IMR-90 (cell line): ENCODE measurements around the gene RTEL1. TPM values are rescaled to one million over a fixed set of nuclear protein-coding genes. Genes with fewer than 3 reads are reported as not detected.

ENCODE experiments used
- ATAC-seq: fragments of 200-7000 bp; cut with Tn5 transposase; 2 replicates; pipeline ENCODE4 v1.9.1; 2020; ENCODE audit warnings: low read depth, mild to moderate bottlenecking, moderate library complexity
- BruUV-seq: library from RNA; stranded (reverse); fragments of 400-500 nt; replicated peaks from 2 replicates; lab custom pipeline; 2021; lab: Mats Ljungman, UMichigan
- CTCF ChIA-PET: fragments of 300-600 bp; formaldehyde crosslinking; extraction: SDS; loops from one replicate; lab custom pipeline; 2021; ENCODE audit warnings: antibody characterized with exemption; lab: Yijun Ruan, JAX
- POLR2A ChIA-PET: fragments of 300-600 bp; sonication (Branson Sonifier 250); formaldehyde crosslinking; loops from one replicate; lab custom pipeline; 2022; ENCODE audit warnings: antibody characterized with exemption; ENCODE audit not compliant: unreplicated experiment; lab: Charles Lee
- DNase-seq: peaks from one replicate; pipeline ENCODE4 v3.0.0; 2013
- H2AFZ ChIP-seq: replicated peaks from 2 replicates; pipeline ENCODE3; 2013; ENCODE audit warnings: low read length, mild to moderate bottlenecking; ENCODE audit not compliant: poor library complexity
- H2AK5ac ChIP-seq: 2 replicates; pipeline ENCODE4 v1.6.1; 2013; ENCODE audit warnings: low read depth, low read length, inconsistent platforms
- H2AK9ac ChIP-seq: replicated peaks from 2 replicates; pipeline ENCODE3; 2013; ENCODE audit warnings: mild to moderate bottlenecking, low read depth, low read length, moderate library complexity; ENCODE audit not compliant: poor library complexity
- H2BK120ac ChIP-seq: 2 replicates; pipeline ENCODE4 v1.6.1; 2013; ENCODE audit warnings: low read depth, low read length, inconsistent platforms
- H2BK15ac ChIP-seq: 3 replicates; pipeline ENCODE4 v1.6.1; 2013; ENCODE audit warnings: low read depth, low read length, inconsistent platforms
- H2BK20ac ChIP-seq: 2 replicates; pipeline ENCODE4 v1.6.1; 2013; ENCODE audit warnings: low read depth, mild to moderate bottlenecking, inconsistent platforms, low read length, moderate library complexity
- H2BK5ac ChIP-seq: 2 replicates; pipeline ENCODE4 v1.6.1; 2013; ENCODE audit warnings: mild to moderate bottlenecking, low read depth, low read length, inconsistent platforms; ENCODE audit not compliant: poor library complexity, severe bottlenecking
- H3K14ac ChIP-seq: replicated peaks from 2 replicates; pipeline ENCODE4 v1.6.1; 2013; ENCODE audit warnings: low read depth, low read length, inconsistent platforms
- H3K18ac ChIP-seq: 2 replicates; pipeline ENCODE4 v1.6.1; 2013; ENCODE audit warnings: low read depth, low read length, control low read depth
- H3K23ac ChIP-seq: 2 replicates; pipeline ENCODE4 v1.6.1; 2013; ENCODE audit warnings: low read depth, low read length, inconsistent platforms
- H3K27ac ChIP-seq: 2 replicates; pipeline ENCODE4 v1.5.1; 2013; ENCODE audit warnings: mild to moderate bottlenecking, control low read depth, low read length; ENCODE audit not compliant: insufficient read depth
- H3K27me3 ChIP-seq: 2 replicates; pipeline ENCODE4 v1.6.1; 2013; ENCODE audit warnings: low read length; ENCODE audit not compliant: control insufficient read depth, insufficient read depth
- H3K36me3 ChIP-seq: 2 replicates; pipeline ENCODE4 v1.6.1; 2013; ENCODE audit warnings: low read length, mixed read lengths; ENCODE audit not compliant: control insufficient read depth, insufficient read depth
- H3K4ac ChIP-seq: 2 replicates; pipeline ENCODE4 v1.6.1; 2013; ENCODE audit warnings: low read depth, low read length, inconsistent platforms
- H3K4me1 ChIP-seq: 2 replicates; pipeline ENCODE4 v1.6.1; 2013; ENCODE audit warnings: low read length, mixed read lengths; ENCODE audit not compliant: control insufficient read depth, insufficient read depth
- H3K4me2 ChIP-seq: 2 replicates; pipeline ENCODE4 v1.6.1; 2013; ENCODE audit warnings: low read depth, mild to moderate bottlenecking, control low read depth, low read length, moderate library complexity
- H3K4me3 ChIP-seq: 2 replicates; pipeline ENCODE4 v1.5.1; 2013; ENCODE audit warnings: low read depth, mild to moderate bottlenecking, control low read depth, low read length, moderate library complexity; ENCODE audit not compliant: insufficient read depth
- H3K56ac ChIP-seq: 2 replicates; pipeline ENCODE4 v1.6.1; 2013; ENCODE audit warnings: low read length, inconsistent platforms; ENCODE audit not compliant: insufficient read depth; ENCODE audit errors: extremely low read depth
- H3K79me1 ChIP-seq, 2 experiments: 2 replicates each; pipeline ENCODE4 v1.6.1; 2013; ENCODE audit warnings: low read length in 2 of 2, inconsistent platforms in 1 of 2, low read depth in 1 of 2
- H3K9ac ChIP-seq: 2 replicates; pipeline ENCODE4 v1.6.1; 2013; ENCODE audit warnings: low read depth, low read length, control low read depth
- H3K9me1 ChIP-seq: 2 replicates; pipeline ENCODE4 v1.6.1; 2013; ENCODE audit warnings: low read length, inconsistent platforms; ENCODE audit not compliant: insufficient read depth
- H3K9me3 ChIP-seq: 2 replicates; pipeline ENCODE4 v1.6.1; 2013; ENCODE audit warnings: low read length; ENCODE audit not compliant: control insufficient read depth, insufficient read depth
- H4K20me1 ChIP-seq: 2 replicates; pipeline ENCODE4 v1.6.1; 2013; ENCODE audit warnings: low read length, inconsistent platforms; ENCODE audit not compliant: insufficient read depth
- H4K5ac ChIP-seq: 2 replicates; pipeline ENCODE4 v1.6.1; 2013; ENCODE audit warnings: mild to moderate bottlenecking, low read depth, low read length, control low read depth
- H4K8ac ChIP-seq, 2 experiments: 2 replicates each; pipeline ENCODE4 v1.6.1; 2013; ENCODE audit warnings: low read depth in 2 of 2, low read length in 2 of 2, control low read depth in 1 of 2, inconsistent platforms in 1 of 2
- H4K91ac ChIP-seq: 2 replicates; pipeline ENCODE4 v1.6.1; 2013; ENCODE audit warnings: low read depth, low read length, inconsistent platforms; ENCODE audit not compliant: insufficient read depth
- CEBPB ChIP-seq: IDR thresholded peaks from 2 replicates; pipeline ENCODE4 v1.6.1; 2012; ENCODE audit warnings: low read depth, low read length, improper control_type of control experiment
- CTCF ChIP-seq: conservative IDR thresholded peaks from 2 replicates; pipeline ENCODE4 v1.5.1; 2012; ENCODE audit warnings: mild to moderate bottlenecking, low read depth, low read length, improper control_type of control experiment
- ELK1 ChIP-seq: fragments of 150-350 bp; IDR thresholded peaks from 2 replicates; pipeline ENCODE4 v1.6.1; 2016; ENCODE audit warnings: low read depth, mild to moderate bottlenecking, low read length, moderate library complexity, borderline replicate concordance
- MAZ ChIP-seq: IDR thresholded peaks from 2 replicates; pipeline ENCODE4 v1.6.1; 2012; ENCODE audit warnings: low read depth, mild to moderate bottlenecking, low read length, improper control_type of control experiment, moderate library complexity, borderline replicate concordance
- NFE2L2 ChIP-seq: fragments of 150-350 bp; IDR thresholded peaks from 2 replicates; pipeline ENCODE4 v1.6.1; 2016; ENCODE audit warnings: low read depth, mild to moderate bottlenecking, low read length
- RAD21 ChIP-seq: IDR thresholded peaks from 2 replicates; pipeline ENCODE4 v1.6.1; 2012; ENCODE audit warnings: low read length, improper control_type of control experiment
- RFX5 ChIP-seq: IDR thresholded peaks from 2 replicates; pipeline ENCODE4 v1.8.0; 2012; ENCODE audit warnings: low read depth, mild to moderate bottlenecking, low read length, moderate library complexity
- WGBS, 2 experiments: methylation state at CpG; one replicate each; pipeline versions ENCODE4 v1.1.5 to v1.1.7; 2013; ENCODE audit warnings: missing lambda C conversion rate in 2 of 2; ENCODE audit not compliant: insufficient read length in 1 of 2; ENCODE audit errors: extremely low coverage in 2 of 2; 5-methylcytosine and 5-hydroxymethylcytosine counted together
- dilution Hi-C: fragments of 300-500 bp; cut with HindIII; formaldehyde crosslinking; loops from one replicate; pipeline ENCODE4 v1.14.3; 2018; ENCODE audit warnings: low sequenced_read_pairs; ENCODE audit not compliant: unreplicated experiment
- in situ Hi-C: fragments of 300-500 bp; cut with MboI; formaldehyde crosslinking; loops from 3 replicates; pipeline ENCODE4 v1.14.3; 2019; ENCODE audit warnings: low sequenced_read_pairs, inconsistent platforms, mixed read lengths
- intact Hi-C: fragments of 100-400 bp; cut with micrococcal nuclease; formaldehyde crosslinking; loops from 2 replicates; pipeline ENCODE4 v1.10.0; 2022
- polyA plus RNA-seq, 3 experiments: library from polyadenylated mRNA; depleted of rRNA; stranded (reverse); fragments of >200 nt; gene quantifications; 2 replicates each; pipeline ENCODE4 v1.2.3, GENCODE V29; 2012; ENCODE audit warnings: low replicate concordance in 1 of 3
- total RNA-seq: library from RNA; depleted of rRNA; stranded (reverse); fragments of >200 nt; gene quantifications from 2 replicates; pipeline ENCODE4 v1.2.3, GENCODE V29; 2012
- TF ChIP-seq, protein P1 (sequence below): fragments of 150-350 bp; IDR thresholded peaks from 2 replicates; pipeline ENCODE4 v1.6.1; 2017; ENCODE audit warnings: mild to moderate bottlenecking, antibody characterized with exemption, low read length, low read depth

The RTEL1 gene
- total and polyA plus RNA-seq, 2 of the 4 experiments (the other 2 are of a cell fraction): 14.7 to 18.8 TPM

- Histone ChIP-seq H2BK15ac (no peak overlapping the region), H3K36me3 (peaks cover 37% of the 10 kb centered on the region), H2AK5ac (no peak overlapping the region), H2AK9ac (no peak overlapping the region), H4K91ac (no peak overlapping the region), H3K27me3 (no peaks in the 10 kb centered on the region), H3K56ac (no peak overlapping the region), H3K9me3 (peaks cover 4% of the 10 kb centered on the region), H3K14ac (no peak overlapping the region), H4K20me1 (peaks cover 4% of the 10 kb centered on the region; the same call in 1 of the 2 replicates), H2BK120ac (no peak overlapping the region), H3K4me1 (no peaks in the 10 kb centered on the region), H3K18ac (no peak overlapping the region), H3K9me1 (no peaks in the 10 kb centered on the region), H3K9ac (no peak overlapping the region), H3K23ac (no peak overlapping the region), H3K4ac (no peak overlapping the region), H3K4me3 (no peak overlapping the region), H3K27ac (no peak overlapping the region), H3K79me1 (peaks cover 5 to 36% of the 10 kb centered on the region in 2 experiments), H2BK20ac (no peak overlapping the region), H2AFZ (no peak overlapping the region), H3K4me2 (no peak overlapping the region), H2BK5ac (no peak overlapping the region), H4K8ac (no peak overlapping the region), H4K5ac (no peak overlapping the region)
- no TSS peak for BruUV-seq
- intact Hi-C loops (no loop called here), dilution Hi-C loops (no loop called here), in situ Hi-C loops (no loop called here)
- WGBS, 2 experiments: no CpG with 5 or more reads among the region's 5 CpGs
- POLR2A ChIA-PET: no interaction called here
- no peak for TF ChIP-seq MAZ
- TF ChIP-seq, protein P1, sequence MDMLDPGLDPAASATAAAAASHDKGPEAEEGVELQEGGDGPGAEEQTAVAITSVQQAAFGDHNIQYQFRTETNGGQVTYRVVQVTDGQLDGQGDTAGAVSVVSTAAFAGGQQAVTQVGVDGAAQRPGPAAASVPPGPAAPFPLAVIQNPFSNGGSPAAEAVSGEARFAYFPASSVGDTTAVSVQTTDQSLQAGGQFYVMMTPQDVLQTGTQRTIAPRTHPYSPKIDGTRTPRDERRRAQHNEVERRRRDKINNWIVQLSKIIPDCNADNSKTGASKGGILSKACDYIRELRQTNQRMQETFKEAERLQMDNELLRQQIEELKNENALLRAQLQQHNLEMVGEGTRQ: no peak
- no peak for TF ChIP-seq NFE2L2
- no peak for TF ChIP-seq CTCF
- TF ChIP-seq RAD21: no peak
- no peak for TF ChIP-seq ELK1
- no peak for TF ChIP-seq CEBPB
- no peak for TF ChIP-seq RFX5
- CTCF ChIA-PET: interaction anchor here (0.6 kb wide), 1 partner anchor 99 kb away, joined by 3 read pairs; no protein-coding TSS in a partner anchor
- no peak for DNase-seq
- ATAC-seq: no peak
Observed at GRCh38 chr20:63714858-63715257, 56.7 kb downstream of the RTEL1 start.
